K562 (cell line): ENCODE data around the gene LAG3. TPM values are rescaled to one million over a fixed set of nuclear protein-coding genes. Genes with fewer than 3 reads are reported as not detected.

Experiments
- CBFA2T2 ChIP-seq: fragments of 450-650 bp; conservative IDR thresholded peaks from 2 replicates; pipeline ENCODE4 v1.6.1; 2017; ENCODE audit warnings: mild to moderate bottlenecking
- DDX20 ChIP-seq: fragments of 450-650 bp; IDR thresholded peaks from 2 replicates; pipeline ENCODE4 v1.6.1; 2016; ENCODE audit warnings: missing genetic modification characterization, low read depth, mild to moderate bottlenecking, missing compliant biosample characterization, moderate library complexity
- FOXJ2 ChIP-seq: fragments of 200-800 bp; sonication (Bioruptor generic); IDR thresholded peaks from 2 replicates; pipeline ENCODE4 v1.6.1; 2016; ENCODE audit warnings: missing genetic modification characterization, missing compliant biosample characterization
- HCFC1 ChIP-seq: IDR thresholded peaks from 2 replicates; pipeline ENCODE4 v1.6.1; 2012; ENCODE audit warnings: low read depth, low read length, improper control_type of control experiment
- HIVEP1 ChIP-seq: fragments of 250-450 bp; sonication (Bioruptor Pico); IDR thresholded peaks from 2 replicates; pipeline ENCODE4 v1.4.0; 2020; ENCODE audit warnings: mild to moderate bottlenecking
- MAFG ChIP-seq: fragments of 450-650 bp; conservative IDR thresholded peaks from 2 replicates; pipeline ENCODE4 v1.6.1; 2016; ENCODE audit warnings: missing genetic modification characterization, missing compliant biosample characterization
- NFE2L1 ChIP-seq: fragments of 450-650 bp; IDR thresholded peaks from 2 replicates; pipeline ENCODE4 v1.6.1; 2016; ENCODE audit warnings: missing genetic modification characterization, low read depth, mild to moderate bottlenecking, missing compliant biosample characterization, moderate library complexity, borderline replicate concordance
- POLR2A ChIP-seq: fragments of 450-650 bp; conservative IDR thresholded peaks from 2 replicates; pipeline ENCODE4 v1.6.1; 2016
- POLR3G ChIP-seq: IDR thresholded peaks from 2 replicates; pipeline ENCODE4 v1.6.1; 2011; ENCODE audit not compliant: insufficient read length, insufficient replicate concordance; ENCODE audit errors: extremely low read depth
- TAF15 ChIP-seq: fragments of 200-400 bp; formaldehyde crosslinking; IDR thresholded peaks from 2 replicates; pipeline ENCODE4 v1.6.1; 2017; ENCODE audit warnings: mild to moderate bottlenecking, low read depth, low read length, moderate library complexity
- ZBTB8A ChIP-seq: fragments of 450-650 bp; IDR thresholded peaks from 2 replicates; pipeline ENCODE4 v1.6.1; 2018; ENCODE audit warnings: mild to moderate bottlenecking, moderate library complexity; ENCODE audit not compliant: partially characterized antibody
- ZNF274 ChIP-seq: IDR thresholded peaks from 2 replicates; pipeline ENCODE4 v1.6.1; 2011; ENCODE audit warnings: low read depth, mild to moderate bottlenecking, low read length, moderate library complexity, borderline replicate concordance
- ZNF589 ChIP-seq: fragments of 200-800 bp; sonication (Bioruptor generic); IDR thresholded peaks from 2 replicates; pipeline ENCODE4 v1.6.1; 2016; ENCODE audit warnings: low read depth, missing genetic modification characterization, missing compliant biosample characterization
- polyA plus RNA-seq, 8 experiments: library from polyadenylated mRNA; depleted of rRNA in 4 of 8; stranded (reverse) in 5 of 8; unstranded in 3 of 8; fragments of >200 nt; fragmentation: Nextera tagmentation in 2 of 8; fragmentation: Illumina TruSeq in 1 of 8; extraction: Ambion mirVana in 2 of 8; extraction: Trizol in 1 of 8; gene quantifications; 2 replicates each; pipeline versions ENCODE4 v1.2.1 to v1.2.3, GENCODE V29; 2011 to 2014; ENCODE audit warnings: inconsistent platforms in 1 of 8, missing spikeins in 1 of 8
- total RNA-seq, 7 experiments: library from RNA; depleted of rRNA in 6 of 7; stranded (reverse); fragments of >200 nt in 6 of 7; fragmentation: Illumina TruSeq in 2 of 7; extraction: Trizol in 2 of 7; gene quantifications; 2 replicates each; pipeline versions ENCODE4 v1.2.1 to v1.2.3, GENCODE V29; 2011 to 2021; ENCODE audit warnings: low replicate concordance in 1 of 7
- TF ChIP-seq, protein P1 (sequence below): fragments of 200-600 bp; sonication (generic); IDR thresholded peaks from one replicate; pipeline ENCODE4 v1.6.1; 2012; ENCODE audit warnings: mild to moderate bottlenecking, low read depth, low read length, inconsistent platforms
- TF ChIP-seq, protein P2 (sequence below), 2 experiments: fragments of 450-650 bp; IDR thresholded peaks; 2 replicates each; pipeline ENCODE4 v1.6.1; 2016

The LAG3 gene
- total and polyA plus RNA-seq, 9 of the 15 experiments (the other 6 are each of a cell fraction or from before 2014, with no cell fraction given): 0.07 to 0.66 (median 0.09) TPM; not detected in 1

DNA sequence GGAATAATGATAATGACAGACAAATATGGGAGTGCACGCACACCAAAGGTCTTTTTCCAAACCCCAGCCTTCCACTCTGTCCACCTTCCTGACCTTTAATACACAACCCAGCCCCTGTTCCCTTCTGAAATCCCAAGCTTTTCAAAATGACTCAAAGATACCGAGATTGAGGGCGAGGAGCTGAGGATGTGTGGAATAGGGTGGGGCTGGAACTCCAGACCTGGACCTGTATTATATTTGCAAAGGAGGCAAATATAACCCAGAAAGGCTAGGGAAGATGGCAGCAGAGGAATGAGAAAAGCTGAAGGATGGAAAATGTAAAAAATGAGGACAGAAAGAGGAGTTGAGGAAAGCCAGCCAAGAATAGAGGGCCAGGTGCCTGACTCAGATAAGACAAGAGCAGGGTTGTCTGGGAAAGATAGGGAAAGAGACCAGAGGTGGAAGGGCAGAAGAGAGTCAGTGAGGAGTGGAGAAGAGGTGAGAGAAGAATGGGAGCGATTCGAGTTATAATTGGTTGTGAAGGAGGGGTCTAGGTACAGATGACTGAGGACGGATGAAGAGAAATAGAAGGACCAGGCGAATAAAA, 7.2 kb upstream of the LAG3 start (continued):
- TF ChIP-seq, protein P1, sequence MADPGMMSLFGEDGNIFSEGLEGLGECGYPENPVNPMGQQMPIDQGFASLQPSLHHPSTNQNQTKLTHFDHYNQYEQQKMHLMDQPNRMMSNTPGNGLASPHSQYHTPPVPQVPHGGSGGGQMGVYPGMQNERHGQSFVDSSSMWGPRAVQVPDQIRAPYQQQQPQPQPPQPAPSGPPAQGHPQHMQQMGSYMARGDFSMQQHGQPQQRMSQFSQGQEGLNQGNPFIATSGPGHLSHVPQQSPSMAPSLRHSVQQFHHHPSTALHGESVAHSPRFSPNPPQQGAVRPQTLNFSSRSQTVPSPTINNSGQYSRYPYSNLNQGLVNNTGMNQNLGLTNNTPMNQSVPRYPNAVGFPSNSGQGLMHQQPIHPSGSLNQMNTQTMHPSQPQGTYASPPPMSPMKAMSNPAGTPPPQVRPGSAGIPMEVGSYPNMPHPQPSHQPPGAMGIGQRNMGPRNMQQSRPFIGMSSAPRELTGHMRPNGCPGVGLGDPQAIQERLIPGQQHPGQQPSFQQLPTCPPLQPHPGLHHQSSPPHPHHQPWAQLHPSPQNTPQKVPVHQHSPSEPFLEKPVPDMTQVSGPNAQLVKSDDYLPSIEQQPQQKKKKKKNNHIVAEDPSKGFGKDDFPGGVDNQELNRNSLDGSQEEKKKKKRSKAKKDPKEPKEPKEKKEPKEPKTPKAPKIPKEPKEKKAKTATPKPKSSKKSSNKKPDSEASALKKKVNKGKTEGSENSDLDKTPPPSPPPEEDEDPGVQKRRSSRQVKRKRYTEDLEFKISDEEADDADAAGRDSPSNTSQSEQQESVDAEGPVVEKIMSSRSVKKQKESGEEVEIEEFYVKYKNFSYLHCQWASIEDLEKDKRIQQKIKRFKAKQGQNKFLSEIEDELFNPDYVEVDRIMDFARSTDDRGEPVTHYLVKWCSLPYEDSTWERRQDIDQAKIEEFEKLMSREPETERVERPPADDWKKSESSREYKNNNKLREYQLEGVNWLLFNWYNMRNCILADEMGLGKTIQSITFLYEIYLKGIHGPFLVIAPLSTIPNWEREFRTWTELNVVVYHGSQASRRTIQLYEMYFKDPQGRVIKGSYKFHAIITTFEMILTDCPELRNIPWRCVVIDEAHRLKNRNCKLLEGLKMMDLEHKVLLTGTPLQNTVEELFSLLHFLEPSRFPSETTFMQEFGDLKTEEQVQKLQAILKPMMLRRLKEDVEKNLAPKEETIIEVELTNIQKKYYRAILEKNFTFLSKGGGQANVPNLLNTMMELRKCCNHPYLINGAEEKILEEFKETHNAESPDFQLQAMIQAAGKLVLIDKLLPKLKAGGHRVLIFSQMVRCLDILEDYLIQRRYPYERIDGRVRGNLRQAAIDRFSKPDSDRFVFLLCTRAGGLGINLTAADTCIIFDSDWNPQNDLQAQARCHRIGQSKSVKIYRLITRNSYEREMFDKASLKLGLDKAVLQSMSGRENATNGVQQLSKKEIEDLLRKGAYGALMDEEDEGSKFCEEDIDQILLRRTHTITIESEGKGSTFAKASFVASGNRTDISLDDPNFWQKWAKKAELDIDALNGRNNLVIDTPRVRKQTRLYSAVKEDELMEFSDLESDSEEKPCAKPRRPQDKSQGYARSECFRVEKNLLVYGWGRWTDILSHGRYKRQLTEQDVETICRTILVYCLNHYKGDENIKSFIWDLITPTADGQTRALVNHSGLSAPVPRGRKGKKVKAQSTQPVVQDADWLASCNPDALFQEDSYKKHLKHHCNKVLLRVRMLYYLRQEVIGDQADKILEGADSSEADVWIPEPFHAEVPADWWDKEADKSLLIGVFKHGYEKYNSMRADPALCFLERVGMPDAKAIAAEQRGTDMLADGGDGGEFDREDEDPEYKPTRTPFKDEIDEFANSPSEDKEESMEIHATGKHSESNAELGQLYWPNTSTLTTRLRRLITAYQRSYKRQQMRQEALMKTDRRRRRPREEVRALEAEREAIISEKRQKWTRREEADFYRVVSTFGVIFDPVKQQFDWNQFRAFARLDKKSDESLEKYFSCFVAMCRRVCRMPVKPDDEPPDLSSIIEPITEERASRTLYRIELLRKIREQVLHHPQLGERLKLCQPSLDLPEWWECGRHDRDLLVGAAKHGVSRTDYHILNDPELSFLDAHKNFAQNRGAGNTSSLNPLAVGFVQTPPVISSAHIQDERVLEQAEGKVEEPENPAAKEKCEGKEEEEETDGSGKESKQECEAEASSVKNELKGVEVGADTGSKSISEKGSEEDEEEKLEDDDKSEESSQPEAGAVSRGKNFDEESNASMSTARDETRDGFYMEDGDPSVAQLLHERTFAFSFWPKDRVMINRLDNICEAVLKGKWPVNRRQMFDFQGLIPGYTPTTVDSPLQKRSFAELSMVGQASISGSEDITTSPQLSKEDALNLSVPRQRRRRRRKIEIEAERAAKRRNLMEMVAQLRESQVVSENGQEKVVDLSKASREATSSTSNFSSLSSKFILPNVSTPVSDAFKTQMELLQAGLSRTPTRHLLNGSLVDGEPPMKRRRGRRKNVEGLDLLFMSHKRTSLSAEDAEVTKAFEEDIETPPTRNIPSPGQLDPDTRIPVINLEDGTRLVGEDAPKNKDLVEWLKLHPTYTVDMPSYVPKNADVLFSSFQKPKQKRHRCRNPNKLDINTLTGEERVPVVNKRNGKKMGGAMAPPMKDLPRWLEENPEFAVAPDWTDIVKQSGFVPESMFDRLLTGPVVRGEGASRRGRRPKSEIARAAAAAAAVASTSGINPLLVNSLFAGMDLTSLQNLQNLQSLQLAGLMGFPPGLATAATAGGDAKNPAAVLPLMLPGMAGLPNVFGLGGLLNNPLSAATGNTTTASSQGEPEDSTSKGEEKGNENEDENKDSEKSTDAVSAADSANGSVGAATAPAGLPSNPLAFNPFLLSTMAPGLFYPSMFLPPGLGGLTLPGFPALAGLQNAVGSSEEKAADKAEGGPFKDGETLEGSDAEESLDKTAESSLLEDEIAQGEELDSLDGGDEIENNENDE: no peak
- TF ChIP-seq POLR2A: 0 out of 2 replicates have a peak, but pooled peaks have one; percentile 3
- no peak for TF ChIP-seq HIVEP1 (CRISPR knock-in tag)
- TF ChIP-seq MAFG (tag): no peak
- TF ChIP-seq, protein P2, sequence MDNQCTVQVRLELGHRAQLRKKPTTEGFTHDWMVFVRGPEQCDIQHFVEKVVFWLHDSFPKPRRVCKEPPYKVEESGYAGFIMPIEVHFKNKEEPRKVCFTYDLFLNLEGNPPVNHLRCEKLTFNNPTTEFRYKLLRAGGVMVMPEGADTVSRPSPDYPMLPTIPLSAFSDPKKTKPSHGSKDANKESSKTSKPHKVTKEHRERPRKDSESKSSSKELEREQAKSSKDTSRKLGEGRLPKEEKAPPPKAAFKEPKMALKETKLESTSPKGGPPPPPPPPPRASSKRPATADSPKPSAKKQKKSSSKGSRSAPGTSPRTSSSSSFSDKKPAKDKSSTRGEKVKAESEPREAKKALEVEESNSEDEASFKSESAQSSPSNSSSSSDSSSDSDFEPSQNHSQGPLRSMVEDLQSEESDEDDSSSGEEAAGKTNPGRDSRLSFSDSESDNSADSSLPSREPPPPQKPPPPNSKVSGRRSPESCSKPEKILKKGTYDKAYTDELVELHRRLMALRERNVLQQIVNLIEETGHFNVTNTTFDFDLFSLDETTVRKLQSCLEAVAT (IDR thresholded peaks at IDR 0.05): peak; percentile 87 to 91
- TF ChIP-seq ZBTB8A: no peak
- TF ChIP-seq ZNF274: no peak
- no peak for TF ChIP-seq TAF15
- TF ChIP-seq DDX20 (tag): no peak
- TF ChIP-seq ZNF589 (CRISPR knock-in tag): 0 out of 2 replicates have a peak, but pooled peaks have one; percentile 38
- no peak for TF ChIP-seq HCFC1
- peak; percentile 96 for TF ChIP-seq CBFA2T2
- no peak for TF ChIP-seq FOXJ2 (tag)
- no peak for TF ChIP-seq POLR3G
- TF ChIP-seq NFE2L1 (tag): no peak
